Endothelial cell of umbilical vein (primary cell): Measurements from ENCODE around the gene CCDC85C. TPM values are rescaled to one million over a fixed set of nuclear protein-coding genes. Genes with fewer than 3 reads are reported as not detected.

ENCODE experiments used
- BruUV-seq: library from RNA; stranded (reverse); fragments of 400-500 nt; replicated peaks from 2 replicates; lab custom pipeline; 2021; lab: Mats Ljungman, UMichigan
- CTCF ChIA-PET: fragments of 300-600, 350-600 bp; sonication (Branson Sonifier 250); formaldehyde crosslinking; loops from one replicate; lab custom pipeline; 2021; ENCODE audit warnings: antibody characterized with exemption, inconsistent platforms; lab: Charles Lee
- POLR2A ChIA-PET: fragments of 300-600, 350-600 bp; sonication (Branson Sonifier 250); formaldehyde crosslinking; loops from one replicate; lab custom pipeline; 2021; ENCODE audit warnings: antibody characterized with exemption, inconsistent platforms; lab: Charles Lee
- DNase-seq: peaks from one replicate; pipeline ENCODE4 v3.0.0-alpha.2; 2011; ENCODE audit warnings: low read depth, low spot score
- FAIRE-seq: peaks from 2 replicates; lab custom pipeline; 2011; peaks lifted over from hg19 to GRCh38; lab: Jason Lieb, UNC
- H2AFZ ChIP-seq: 2 replicates; pipeline ENCODE4 v1.6.0; 2012; ENCODE audit warnings: low read depth, low read length, control low read depth, inconsistent platforms
- H3K27ac ChIP-seq: 2 replicates; pipeline ENCODE4 v1.5.1; 2011; ENCODE audit warnings: low read depth, mild to moderate bottlenecking, control low read depth, low read length, moderate library complexity; ENCODE audit not compliant: insufficient read depth
- H3K27me3 ChIP-seq, 2 experiments: 2 replicates each; pipeline versions ENCODE4 v1.6.0 to v1.6.1; 2011; ENCODE audit warnings: low read length in 2 of 2, mixed read lengths in 1 of 2; ENCODE audit not compliant: control insufficient read depth in 2 of 2, insufficient read depth in 2 of 2
- H3K36me3 ChIP-seq, 2 experiments: 2 replicates in 1 of 2; 3 replicates in 1 of 2; pipeline ENCODE4 v1.5.1; 2011; ENCODE audit warnings: low read length in 2 of 2, mild to moderate bottlenecking in 1 of 2, moderate library complexity in 1 of 2; ENCODE audit not compliant: control insufficient read depth in 2 of 2, insufficient read depth in 2 of 2; ENCODE audit errors: extremely low read depth in 1 of 2
- H3K4me1 ChIP-seq: 3 replicates; pipeline ENCODE4 v1.5.1; 2011; ENCODE audit warnings: mild to moderate bottlenecking, low read length; ENCODE audit not compliant: control insufficient read depth, insufficient read depth; ENCODE audit errors: extremely low read depth
- H3K4me2 ChIP-seq: 2 replicates; pipeline ENCODE4 v1.6.1; 2011; ENCODE audit warnings: low read length, control low read depth, mixed read lengths; ENCODE audit not compliant: insufficient read depth
- H3K4me3 ChIP-seq, 3 experiments: fragments of 200-600 bp in 1 of 3; sonication (generic), shearing (Covaris generic) in 1 of 3; replicated peaks in 1 of 3; 2 replicates each; pipeline ENCODE4 v1.5.1; 2011 to 2016; ENCODE audit warnings: control low read depth in 3 of 3, low read length in 3 of 3, mild to moderate bottlenecking in 2 of 3, inconsistent platforms in 1 of 3, low read depth in 1 of 3, moderate library complexity in 1 of 3; ENCODE audit not compliant: insufficient read depth in 1 of 3
- H3K79me2 ChIP-seq: 2 replicates; pipeline ENCODE4 v1.6.0; 2012; ENCODE audit warnings: low read length, inconsistent platforms; ENCODE audit not compliant: control insufficient read depth, insufficient read depth
- H3K9ac ChIP-seq: replicated peaks from 2 replicates; pipeline ENCODE3; 2011; ENCODE audit warnings: low read length, control low read depth; ENCODE audit not compliant: insufficient read depth; ENCODE audit errors: extremely low read depth
- H3K9me1 ChIP-seq: replicated peaks from 3 replicates; pipeline ENCODE4 v1.6.0; 2011; ENCODE audit warnings: mild to moderate bottlenecking, low read length; ENCODE audit not compliant: control insufficient read depth, insufficient read depth; ENCODE audit errors: extremely low read depth
- H3K9me3 ChIP-seq: replicated peaks from 2 replicates; pipeline ENCODE4 v1.5.1; 2012; ENCODE audit warnings: low read length, inconsistent platforms; ENCODE audit not compliant: control insufficient read depth, insufficient read depth
- H4K20me1 ChIP-seq: replicated peaks from 2 replicates; pipeline ENCODE3; 2011; ENCODE audit warnings: mild to moderate bottlenecking, low read length; ENCODE audit not compliant: control insufficient read depth, insufficient read depth; ENCODE audit errors: extremely low read depth
- FOS ChIP-seq: IDR thresholded peaks from 2 replicates; pipeline ENCODE4 v1.6.1; 2011; ENCODE audit warnings: mild to moderate bottlenecking, low read length, moderate library complexity, borderline replicate concordance; ENCODE audit not compliant: insufficient read depth
- JUN ChIP-seq: IDR thresholded peaks from 2 replicates; pipeline ENCODE4 v1.6.1; 2011; ENCODE audit warnings: borderline replicate concordance, low read depth; ENCODE audit not compliant: insufficient read length, insufficient read depth
- POLR2AphosphoS5 ChIP-seq: IDR thresholded peaks from 2 replicates; pipeline ENCODE4 v1.6.1; 2012; ENCODE audit warnings: low read depth, mild to moderate bottlenecking, control low read depth, low read length, moderate library complexity; ENCODE audit not compliant: insufficient read depth
- dilution Hi-C: fragments of 300-500 bp; cut with MboI; formaldehyde crosslinking; loops from one replicate; pipeline ENCODE4 v1.15.0; 2019; ENCODE audit warnings: low sequenced_read_pairs; ENCODE audit not compliant: extremely low pct_ligation_motif_present
- intact Hi-C: fragments of 100-400 bp; cut with micrococcal nuclease; formaldehyde crosslinking; loops from one replicate; pipeline ENCODE4 v1.10.0; 2022
- polyA plus RNA-seq, 4 experiments: library from polyadenylated mRNA; depleted of rRNA in 3 of 4; stranded (reverse) in 3 of 4; unstranded in 1 of 4; fragments of >200 nt; gene quantifications; 2 replicates each; pipeline versions ENCODE4 v1.2.1 to v1.2.3, GENCODE V29; 2011 to 2012; ENCODE audit warnings: missing spikeins in 1 of 4
- total RNA-seq: library from RNA; stranded (reverse); gene quantifications from 2 replicates; pipeline ENCODE4 v1.2.3, GENCODE V29; 2021
- TF ChIP-seq, protein P1 (sequence below), 2 donors: IDR thresholded peaks; 1 replicate in 1 of 2; 2 replicates in 1 of 2; pipeline ENCODE4 v1.5.1; 2011; ENCODE audit warnings: low read length in 2 of 2, mild to moderate bottlenecking in 2 of 2, moderate library complexity in 2 of 2, control low read depth in 1 of 2, inconsistent platforms in 1 of 2, low read depth in 1 of 2; ENCODE audit not compliant: insufficient read depth in 1 of 2; ENCODE audit errors: extremely low read depth in 1 of 2

Gene CCDC85C
- total and polyA plus RNA-seq, 2 donors (not counting 3 experiments of a cell fraction or from before 2014, with no cell fraction given), result 7.5 to 17.8 TPM

DNA sequence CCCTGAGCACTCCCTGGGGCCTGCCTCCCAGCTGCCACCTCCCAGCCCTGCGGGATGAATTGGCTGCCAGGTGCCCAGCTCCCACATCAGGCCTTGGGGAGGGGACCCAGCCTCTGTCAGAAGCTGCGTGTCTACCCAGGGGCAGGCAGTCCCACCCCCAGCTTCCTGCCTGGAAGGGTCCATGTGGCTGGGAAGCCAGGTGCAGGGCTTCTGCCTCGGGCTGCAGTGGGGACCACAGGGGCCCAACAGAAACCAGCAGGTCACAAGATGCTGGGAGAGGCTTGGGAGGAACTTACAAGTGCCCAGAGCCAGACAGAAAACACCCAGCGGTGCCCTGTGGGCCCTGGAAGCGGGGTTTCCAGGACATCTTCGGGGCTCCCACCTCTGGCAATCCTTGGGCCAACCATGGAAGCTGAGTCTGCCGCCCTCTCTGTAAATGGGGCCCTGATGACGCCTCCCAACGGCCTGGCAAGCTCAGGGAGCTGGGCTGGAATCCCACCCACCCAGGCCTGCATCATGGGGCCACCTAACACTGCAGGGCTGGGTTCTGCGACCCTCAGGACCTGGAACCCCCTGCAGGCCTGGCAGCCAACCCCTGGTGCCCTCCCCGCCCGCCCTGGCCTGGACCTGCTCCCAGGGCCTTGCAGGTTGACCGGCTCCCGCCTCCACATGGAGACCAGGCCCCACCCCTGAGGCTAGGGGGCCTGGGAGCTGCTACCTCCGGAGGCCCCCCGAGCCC, 86.2 kb downstream of the CCDC85C start:
- H3K36me3 ChIP-seq, result peaks cover 0 to 11% of the 10 kb centered on the region in 2 experiments
- intact Hi-C loops, result loop anchor here (1.0 kb wide), 4 partner anchors 87 to 367 kb away; no protein-coding TSS in a partner anchor
- dilution Hi-C loops, result no loop called here

More for the DNA sequence above, 86.2 kb downstream of the CCDC85C start:
- Histone ChIP-seq H3K79me2 (no peaks in the 10 kb centered on the region), H4K20me1 (no peaks in the 10 kb centered on the region), H3K9me3 (no peaks in the 10 kb centered on the region), H3K4me3 (no peak overlapping the region), H3K4me1 (peaks cover 4% of the 10 kb centered on the region), H2AFZ (no peak overlapping the region), H3K9me1 (no peaks in the 10 kb centered on the region), H3K27ac (no peak overlapping the region), H3K4me2 (no peak overlapping the region), H3K27me3 (no peaks in the 10 kb centered on the region), H3K9ac (no peak overlapping the region)
- TF ChIP-seq, protein P1, sequence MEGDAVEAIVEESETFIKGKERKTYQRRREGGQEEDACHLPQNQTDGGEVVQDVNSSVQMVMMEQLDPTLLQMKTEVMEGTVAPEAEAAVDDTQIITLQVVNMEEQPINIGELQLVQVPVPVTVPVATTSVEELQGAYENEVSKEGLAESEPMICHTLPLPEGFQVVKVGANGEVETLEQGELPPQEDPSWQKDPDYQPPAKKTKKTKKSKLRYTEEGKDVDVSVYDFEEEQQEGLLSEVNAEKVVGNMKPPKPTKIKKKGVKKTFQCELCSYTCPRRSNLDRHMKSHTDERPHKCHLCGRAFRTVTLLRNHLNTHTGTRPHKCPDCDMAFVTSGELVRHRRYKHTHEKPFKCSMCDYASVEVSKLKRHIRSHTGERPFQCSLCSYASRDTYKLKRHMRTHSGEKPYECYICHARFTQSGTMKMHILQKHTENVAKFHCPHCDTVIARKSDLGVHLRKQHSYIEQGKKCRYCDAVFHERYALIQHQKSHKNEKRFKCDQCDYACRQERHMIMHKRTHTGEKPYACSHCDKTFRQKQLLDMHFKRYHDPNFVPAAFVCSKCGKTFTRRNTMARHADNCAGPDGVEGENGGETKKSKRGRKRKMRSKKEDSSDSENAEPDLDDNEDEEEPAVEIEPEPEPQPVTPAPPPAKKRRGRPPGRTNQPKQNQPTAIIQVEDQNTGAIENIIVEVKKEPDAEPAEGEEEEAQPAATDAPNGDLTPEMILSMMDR (IDR thresholded peaks at IDR 0.05; ENCODE audit: extremely low read depth in 1 of 2, insufficient read depth in 1 of 2, low read depth in 1 of 2, low read length in 2 of 2), result no peak
- TF ChIP-seq FOS (no peak), JUN (no peak), POLR2AphosphoS5 (no peak)
- ChIA-PET POLR2A (no interaction called here), CTCF (interaction anchor here (1.3 to 1.6 kb wide), 4 partner anchors 21 to 116 kb away, joined by 3 to 14 read pairs (median 4); no protein-coding TSS in a partner anchor)
- DNase-seq (no peak), FAIRE-seq (no peak)
- BruUV-seq, result no TSS peak
